WTC11 (cell line): ENCODE data around the gene KRT24. TPM values are rescaled to one million over a fixed set of nuclear protein-coding genes. Genes with fewer than 3 reads are reported as not detected.

ENCODE experiments used
- ATAC-seq: fragments of 200-7000 bp; cut with Tn5 transposase; 2 replicates; pipeline ENCODE4 v1.10.0; 2021; ENCODE audit warnings: mild to moderate bottlenecking, moderate library complexity
- CTCF ChIA-PET: fragments of 300-600 bp; sonication (Branson Sonifier 250); formaldehyde crosslinking; loops from one replicate; lab custom pipeline; 2021; ENCODE audit warnings: antibody characterized with exemption; lab: Charles Lee
- POLR2A ChIA-PET: fragments of 350-600 bp; sonication (Branson Sonifier 250); formaldehyde crosslinking; loops from one replicate; lab custom pipeline; 2021; ENCODE audit warnings: antibody characterized with exemption; lab: Charles Lee
- DNase-seq: peaks from one replicate; pipeline ENCODE4 v3.0.0; 2021; ENCODE audit warnings: low spot score
- H3K27ac Mint-ChIP-seq: 2 replicates; pipeline ENCODE4 v1.8.0; 2021; ENCODE audit warnings: mixed read lengths
- H3K27me3 Mint-ChIP-seq: 2 replicates; pipeline ENCODE4 v1.8.0; 2021; ENCODE audit warnings: low read depth, mild to moderate bottlenecking, moderate library complexity, mixed read lengths
- H3K36me3 Mint-ChIP-seq: 2 replicates; pipeline ENCODE4 v1.8.0; 2021; ENCODE audit warnings: mixed read lengths
- H3K4me1 Mint-ChIP-seq: 2 replicates; pipeline ENCODE4 v1.8.0; 2022; ENCODE audit warnings: mixed read lengths
- H3K4me3 Mint-ChIP-seq: 2 replicates; pipeline ENCODE4 v1.8.0; 2021; ENCODE audit warnings: mild to moderate bottlenecking, moderate library complexity, mixed read lengths
- H3K9me3 Mint-ChIP-seq: 2 replicates; pipeline ENCODE4 v1.8.0; 2021; ENCODE audit warnings: mixed read lengths
- ELF4 ChIP-seq: sonication (generic); formaldehyde crosslinking; IDR thresholded peaks from 2 replicates; pipeline ENCODE4 v1.8.1; 2022; ENCODE audit warnings: low read depth, mild to moderate bottlenecking, moderate library complexity, missing genetic modification reagents
- FOXK1 ChIP-seq: sonication (generic); formaldehyde crosslinking; IDR thresholded peaks from 2 replicates; pipeline ENCODE4 v1.8.0; 2022; ENCODE audit warnings: mild to moderate bottlenecking, moderate library complexity, missing genetic modification reagents
- FOXP1 ChIP-seq: sonication (generic); formaldehyde crosslinking; IDR thresholded peaks from 2 replicates; pipeline ENCODE4 v1.8.0; 2022; ENCODE audit warnings: missing genetic modification reagents, mild to moderate bottlenecking, moderate library complexity, borderline replicate concordance
- HMGA2 ChIP-seq: fragments of 250-450 bp; sonication (Bioruptor Pico); IDR thresholded peaks from 2 replicates; pipeline ENCODE4 v1.4.0; 2021; ENCODE audit warnings: mild to moderate bottlenecking, moderate library complexity
- MXD4 ChIP-seq: fragments of 250-450 bp; sonication (Bioruptor Pico); IDR thresholded peaks from 2 replicates; pipeline ENCODE4 v1.8.0; 2021; ENCODE audit warnings: mild to moderate bottlenecking, moderate library complexity, borderline replicate concordance
- MYBL2 ChIP-seq: sonication (generic); formaldehyde crosslinking; IDR thresholded peaks from 2 replicates; pipeline ENCODE4 v1.8.1; 2023; ENCODE audit warnings: mild to moderate bottlenecking, moderate library complexity, missing genetic modification reagents
- NFE2L1 ChIP-seq: sonication (generic); formaldehyde crosslinking; IDR thresholded peaks from 2 replicates; pipeline ENCODE4 v1.8.1; 2023; ENCODE audit warnings: missing genetic modification reagents
- PRDM15 ChIP-seq: sonication (generic); formaldehyde crosslinking; IDR thresholded peaks from 2 replicates; pipeline ENCODE4 v1.8.0; 2022; ENCODE audit warnings: missing genetic modification reagents
- RELA ChIP-seq: sonication (generic); formaldehyde crosslinking; IDR thresholded peaks from 2 replicates; pipeline ENCODE4 v1.8.1; 2022; ENCODE audit warnings: missing genetic modification reagents, mild to moderate bottlenecking, borderline replicate concordance
- SMAD4 ChIP-seq: sonication (generic); formaldehyde crosslinking; IDR thresholded peaks from 2 replicates; pipeline ENCODE4 v1.8.0; 2022; ENCODE audit warnings: mild to moderate bottlenecking, missing genetic modification reagents
- TCF7 ChIP-seq: sonication (generic); formaldehyde crosslinking; IDR thresholded peaks from 2 replicates; pipeline ENCODE4 v1.8.0; 2022; ENCODE audit warnings: mild to moderate bottlenecking, low read depth, missing genetic modification reagents, moderate library complexity
- ZNF219 ChIP-seq: sonication (generic); formaldehyde crosslinking; IDR thresholded peaks from 2 replicates; pipeline ENCODE4 v1.8.0; 2023; ENCODE audit warnings: missing genetic modification reagents, mild to moderate bottlenecking, borderline replicate concordance
- ZNF317 ChIP-seq: sonication (generic); formaldehyde crosslinking; IDR thresholded peaks from 2 replicates; pipeline ENCODE4 v1.8.1; 2023; ENCODE audit warnings: low read depth, mild to moderate bottlenecking, moderate library complexity, missing genetic modification reagents, borderline replicate concordance
- total RNA-seq: library from RNA; stranded (reverse); gene quantifications from 3 replicates; pipeline ENCODE4 v1.2.3, GENCODE V29; 2021
- TF ChIP-seq, protein P1 (sequence below): sonication (generic); formaldehyde crosslinking; IDR thresholded peaks from 2 replicates; pipeline ENCODE4 v1.8.1; 2023; ENCODE audit warnings: mild to moderate bottlenecking, moderate library complexity, missing genetic modification reagents
- TF ChIP-seq, protein P2 (sequence below): sonication (generic); formaldehyde crosslinking; IDR thresholded peaks from 2 replicates; pipeline ENCODE4 v1.8.1; 2022; ENCODE audit warnings: missing genetic modification reagents, borderline replicate concordance
- TF ChIP-seq, protein P3 (sequence below): sonication (generic); formaldehyde crosslinking; IDR thresholded peaks from 2 replicates; pipeline ENCODE4 v1.8.1; 2023; ENCODE audit warnings: mild to moderate bottlenecking, missing genetic modification reagents
- TF ChIP-seq, protein P4 (sequence below): sonication (generic); formaldehyde crosslinking; IDR thresholded peaks from 2 replicates; pipeline ENCODE4 v1.8.1; 2022; ENCODE audit warnings: mild to moderate bottlenecking, missing genetic modification reagents, moderate library complexity, borderline replicate concordance
- TF ChIP-seq, protein P5 (sequence below): sonication (generic); formaldehyde crosslinking; IDR thresholded peaks from 2 replicates; pipeline ENCODE4 v1.8.0; 2022; ENCODE audit warnings: mild to moderate bottlenecking, missing genetic modification reagents
- TF ChIP-seq, protein P6 (sequence below): sonication (generic); formaldehyde crosslinking; conservative IDR thresholded peaks from 2 replicates; pipeline ENCODE4 v1.8.1; 2022; ENCODE audit warnings: mild to moderate bottlenecking, missing genetic modification reagents
- TF ChIP-seq, protein P7 (sequence below): sonication (generic); formaldehyde crosslinking; IDR thresholded peaks from 2 replicates; pipeline ENCODE4 v1.8.1; 2022; ENCODE audit warnings: low read depth, missing genetic modification reagents, borderline replicate concordance

Gene KRT24
- total RNA-seq, 1 experiment from 2014 or later = not detected

DNA sequence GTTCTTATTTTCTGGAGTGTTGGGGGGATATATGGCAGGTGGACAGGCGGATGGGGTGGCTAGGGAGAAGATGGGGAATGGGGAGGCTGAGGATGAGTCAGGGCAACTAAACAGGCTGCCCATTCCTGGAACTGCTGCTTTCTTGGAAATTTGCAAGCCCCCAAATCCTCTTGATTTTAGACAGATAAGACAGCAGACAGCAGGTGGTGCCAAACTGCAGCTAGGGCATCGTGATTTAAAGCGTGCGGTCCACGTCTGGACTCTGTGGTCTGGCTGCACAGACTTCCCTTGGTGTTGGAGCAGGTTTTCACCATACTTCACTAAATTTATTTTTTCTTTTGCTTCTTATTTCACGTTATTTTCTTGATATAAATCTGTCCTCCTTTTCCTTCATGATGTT is 10.9 kb upstream of the KRT24 start (continued):
- TF ChIP-seq, protein P1, sequence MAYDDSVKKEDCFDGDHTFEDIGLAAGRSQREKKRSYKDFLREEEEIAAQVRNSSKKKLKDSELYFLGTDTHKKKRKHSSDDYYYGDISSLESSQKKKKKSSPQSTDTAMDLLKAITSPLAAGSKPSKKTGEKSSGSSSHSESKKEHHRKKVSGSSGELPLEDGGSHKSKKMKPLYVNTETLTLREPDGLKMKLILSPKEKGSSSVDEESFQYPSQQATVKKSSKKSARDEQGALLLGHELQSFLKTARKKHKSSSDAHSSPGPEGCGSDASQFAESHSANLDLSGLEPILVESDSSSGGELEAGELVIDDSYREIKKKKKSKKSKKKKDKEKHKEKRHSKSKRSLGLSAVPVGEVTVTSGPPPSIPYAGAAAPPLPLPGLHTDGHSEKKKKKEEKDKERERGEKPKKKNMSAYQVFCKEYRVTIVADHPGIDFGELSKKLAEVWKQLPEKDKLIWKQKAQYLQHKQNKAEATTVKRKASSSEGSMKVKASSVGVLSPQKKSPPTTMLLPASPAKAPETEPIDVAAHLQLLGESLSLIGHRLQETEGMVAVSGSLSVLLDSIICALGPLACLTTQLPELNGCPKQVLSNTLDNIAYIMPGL = no peak
- no peak for TF ChIP-seq ELF4 (CRISPR knock-in tag)
- no peak for TF ChIP-seq MXD4
- TF ChIP-seq FOXK1 = no peak
- TF ChIP-seq, protein P2, sequence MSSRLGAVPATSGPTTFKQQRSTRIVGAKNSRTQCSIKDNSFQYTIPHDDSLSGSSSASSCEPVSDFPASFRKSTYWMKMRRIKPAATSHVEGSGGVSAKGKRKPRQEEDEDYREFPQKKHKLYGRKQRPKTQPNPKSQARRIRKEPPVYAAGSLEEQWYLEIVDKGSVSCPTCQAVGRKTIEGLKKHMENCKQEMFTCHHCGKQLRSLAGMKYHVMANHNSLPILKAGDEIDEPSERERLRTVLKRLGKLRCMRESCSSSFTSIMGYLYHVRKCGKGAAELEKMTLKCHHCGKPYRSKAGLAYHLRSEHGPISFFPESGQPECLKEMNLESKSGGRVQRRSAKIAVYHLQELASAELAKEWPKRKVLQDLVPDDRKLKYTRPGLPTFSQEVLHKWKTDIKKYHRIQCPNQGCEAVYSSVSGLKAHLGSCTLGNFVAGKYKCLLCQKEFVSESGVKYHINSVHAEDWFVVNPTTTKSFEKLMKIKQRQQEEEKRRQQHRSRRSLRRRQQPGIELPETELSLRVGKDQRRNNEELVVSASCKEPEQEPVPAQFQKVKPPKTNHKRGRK (CRISPR knock-in tag) = no peak
- TF ChIP-seq, protein P3, sequence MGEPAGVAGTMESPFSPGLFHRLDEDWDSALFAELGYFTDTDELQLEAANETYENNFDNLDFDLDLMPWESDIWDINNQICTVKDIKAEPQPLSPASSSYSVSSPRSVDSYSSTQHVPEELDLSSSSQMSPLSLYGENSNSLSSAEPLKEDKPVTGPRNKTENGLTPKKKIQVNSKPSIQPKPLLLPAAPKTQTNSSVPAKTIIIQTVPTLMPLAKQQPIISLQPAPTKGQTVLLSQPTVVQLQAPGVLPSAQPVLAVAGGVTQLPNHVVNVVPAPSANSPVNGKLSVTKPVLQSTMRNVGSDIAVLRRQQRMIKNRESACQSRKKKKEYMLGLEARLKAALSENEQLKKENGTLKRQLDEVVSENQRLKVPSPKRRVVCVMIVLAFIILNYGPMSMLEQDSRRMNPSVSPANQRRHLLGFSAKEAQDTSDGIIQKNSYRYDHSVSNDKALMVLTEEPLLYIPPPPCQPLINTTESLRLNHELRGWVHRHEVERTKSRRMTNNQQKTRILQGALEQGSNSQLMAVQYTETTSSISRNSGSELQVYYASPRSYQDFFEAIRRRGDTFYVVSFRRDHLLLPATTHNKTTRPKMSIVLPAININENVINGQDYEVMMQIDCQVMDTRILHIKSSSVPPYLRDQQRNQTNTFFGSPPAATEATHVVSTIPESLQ (CRISPR knock-in tag) = no peak

DNA sequence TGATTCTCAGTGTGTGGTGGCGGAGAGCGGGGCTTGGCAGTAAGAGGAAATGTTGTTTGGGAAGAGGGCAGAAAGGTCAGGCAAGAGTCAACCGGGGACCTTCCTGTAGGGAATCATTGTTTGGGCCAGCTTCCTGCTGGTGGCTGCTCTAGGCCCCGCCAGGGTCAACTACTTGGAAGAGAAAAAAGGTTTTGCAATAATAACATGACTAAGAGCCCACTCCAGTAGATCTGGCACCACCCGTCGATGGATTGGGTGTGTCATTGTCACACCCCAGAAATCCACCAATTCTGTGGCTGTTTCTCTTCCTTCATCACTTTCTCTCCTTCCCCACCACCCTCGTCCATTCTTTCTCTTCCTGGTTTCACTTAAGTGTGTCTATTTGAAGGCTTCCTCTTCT is 4.2 kb upstream of the KRT24 start:
- Mint-ChIP-seq H3K4me3 (no peak overlapping the region), H3K4me1 (no peaks in the 10 kb centered on the region), H3K27ac (no peak overlapping the region), H3K9me3 (no peaks in the 10 kb centered on the region), H3K36me3 (no peaks in the 10 kb centered on the region), H3K27me3 (no peaks in the 10 kb centered on the region; the same call in 1 of the 2 replicates)
- ChIA-PET POLR2A (no interaction called here), CTCF (no interaction called here)
- no peak for DNase-seq
- TF ChIP-seq, protein P4, sequence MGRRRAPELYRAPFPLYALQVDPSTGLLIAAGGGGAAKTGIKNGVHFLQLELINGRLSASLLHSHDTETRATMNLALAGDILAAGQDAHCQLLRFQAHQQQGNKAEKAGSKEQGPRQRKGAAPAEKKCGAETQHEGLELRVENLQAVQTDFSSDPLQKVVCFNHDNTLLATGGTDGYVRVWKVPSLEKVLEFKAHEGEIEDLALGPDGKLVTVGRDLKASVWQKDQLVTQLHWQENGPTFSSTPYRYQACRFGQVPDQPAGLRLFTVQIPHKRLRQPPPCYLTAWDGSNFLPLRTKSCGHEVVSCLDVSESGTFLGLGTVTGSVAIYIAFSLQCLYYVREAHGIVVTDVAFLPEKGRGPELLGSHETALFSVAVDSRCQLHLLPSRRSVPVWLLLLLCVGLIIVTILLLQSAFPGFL (CRISPR knock-in tag) = no peak
- TF ChIP-seq ELF4 (CRISPR knock-in tag) = no peak
- TF ChIP-seq HMGA2 (CRISPR knock-in tag) = no peak
- TF ChIP-seq, protein P5, sequence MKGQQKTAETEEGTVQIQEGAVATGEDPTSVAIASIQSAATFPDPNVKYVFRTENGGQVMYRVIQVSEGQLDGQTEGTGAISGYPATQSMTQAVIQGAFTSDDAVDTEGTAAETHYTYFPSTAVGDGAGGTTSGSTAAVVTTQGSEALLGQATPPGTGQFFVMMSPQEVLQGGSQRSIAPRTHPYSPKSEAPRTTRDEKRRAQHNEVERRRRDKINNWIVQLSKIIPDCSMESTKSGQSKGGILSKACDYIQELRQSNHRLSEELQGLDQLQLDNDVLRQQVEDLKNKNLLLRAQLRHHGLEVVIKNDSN (CRISPR knock-in tag) = no peak
- no peak for TF ChIP-seq FOXP1 (CRISPR knock-in tag)
- TF ChIP-seq ZNF219 (CRISPR knock-in tag) = no peak
- TF ChIP-seq SMAD4 (CRISPR knock-in tag) = no peak
- no peak for ATAC-seq

GRCh38 chr17:40705584-40705983 is 2.0 kb upstream of the KRT24 start:
- no peaks in the 10 kb centered on the region for H3K36me3 Mint-ChIP-seq
- no peak for ATAC-seq
- no peak for TF ChIP-seq PRDM15 (CRISPR knock-in tag)
- TF ChIP-seq RELA = no peak
- TF ChIP-seq TCF7 (CRISPR knock-in tag) = no peak
- TF ChIP-seq ELF4 (CRISPR knock-in tag) = no peak
- TF ChIP-seq MYBL2 (CRISPR knock-in tag) = no peak
- TF ChIP-seq, protein P6, sequence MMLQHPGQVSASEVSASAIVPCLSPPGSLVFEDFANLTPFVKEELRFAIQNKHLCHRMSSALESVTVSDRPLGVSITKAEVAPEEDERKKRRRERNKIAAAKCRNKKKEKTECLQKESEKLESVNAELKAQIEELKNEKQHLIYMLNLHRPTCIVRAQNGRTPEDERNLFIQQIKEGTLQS (CRISPR knock-in tag) = no peak
- no peak for TF ChIP-seq ZNF317
- TF ChIP-seq, protein P7, sequence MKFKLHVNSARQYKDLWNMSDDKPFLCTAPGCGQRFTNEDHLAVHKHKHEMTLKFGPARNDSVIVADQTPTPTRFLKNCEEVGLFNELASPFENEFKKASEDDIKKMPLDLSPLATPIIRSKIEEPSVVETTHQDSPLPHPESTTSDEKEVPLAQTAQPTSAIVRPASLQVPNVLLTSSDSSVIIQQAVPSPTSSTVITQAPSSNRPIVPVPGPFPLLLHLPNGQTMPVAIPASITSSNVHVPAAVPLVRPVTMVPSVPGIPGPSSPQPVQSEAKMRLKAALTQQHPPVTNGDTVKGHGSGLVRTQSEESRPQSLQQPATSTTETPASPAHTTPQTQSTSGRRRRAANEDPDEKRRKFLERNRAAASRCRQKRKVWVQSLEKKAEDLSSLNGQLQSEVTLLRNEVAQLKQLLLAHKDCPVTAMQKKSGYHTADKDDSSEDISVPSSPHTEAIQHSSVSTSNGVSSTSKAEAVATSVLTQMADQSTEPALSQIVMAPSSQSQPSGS (CRISPR knock-in tag) = no peak
- TF ChIP-seq NFE2L1 (CRISPR knock-in tag) = no peak

More at GRCh38 chr17:40705584-40705983, 2.0 kb upstream of the KRT24 start:
- Mint-ChIP-seq H3K4me1 (no peaks in the 10 kb centered on the region), H3K27me3 (no peaks in the 10 kb centered on the region; the same call in 1 of the 2 replicates), H3K9me3 (no peaks in the 10 kb centered on the region), H3K27ac (no peak overlapping the region), H3K4me3 (no peak overlapping the region)
- ChIA-PET POLR2A (no interaction called here), CTCF (interaction anchor here (0.6 to 1.2 kb wide), 2 partner anchors 59 to 334 kb away, joined by 3 to 4 read pairs; no protein-coding TSS in a partner anchor)
- DNase-seq = no peak
